Adipocyte (in vitro differentiated cells): ENCODE results near the gene TEP1.
"Not testable (repeated sequence)": the region's sequence is repeated elsewhere in the genome, so short reads cannot be mapped to it uniquely, and the experiment has no call there.

Experiments
- DNase-seq: peaks from one replicate; pipeline ENCODE4 v3.0.0-alpha.2; 2015; ENCODE audit warnings: low read depth
- H3K27me3 ChIP-seq: replicated peaks from 2 replicates; pipeline ENCODE4 v1.7.0; 2013; ENCODE audit warnings: mild to moderate bottlenecking, low read length, moderate library complexity; ENCODE audit not compliant: control insufficient read depth, insufficient read depth
- H3K36me3 ChIP-seq: 2 replicates; pipeline ENCODE4 v1.7.0; 2013; ENCODE audit warnings: low read length, mild to moderate bottlenecking, moderate library complexity; ENCODE audit not compliant: control insufficient read depth, insufficient read depth, severe bottlenecking
- H3K4me1 ChIP-seq: 2 replicates; pipeline ENCODE4 v1.7.0; 2013; ENCODE audit warnings: mild to moderate bottlenecking, low read length, moderate library complexity; ENCODE audit not compliant: control insufficient read depth, insufficient read depth
- H3K4me3 ChIP-seq: 2 replicates; pipeline ENCODE4 v1.7.0; 2013; ENCODE audit warnings: mild to moderate bottlenecking, low read length, moderate library complexity
- H3K9ac ChIP-seq: 2 replicates; pipeline ENCODE4 v1.7.0; 2013; ENCODE audit warnings: mild to moderate bottlenecking, low read length, moderate library complexity
- H3K9me3 ChIP-seq: 2 replicates; pipeline ENCODE4 v1.7.0; 2013; ENCODE audit warnings: mild to moderate bottlenecking, low read length, moderate library complexity; ENCODE audit not compliant: control insufficient read depth

TEP1 gene

GRCh38 chr14:20412876-20413743, at the start of gene TEP1:
TEP1 (minus strand) TSS chr14:20413501; CDS start chr14:20408439, 5,062 bp downstream.
- peaks cover 20% of the 10 kb centered on the region for H3K4me1 ChIP-seq
- peak within 1 kb of the TSS; percentile 91 for H3K4me3 ChIP-seq
- DNase-seq, result peak; percentile 95
- H3K9ac ChIP-seq, result peak within 1 kb of the TSS; percentile 98
- no peaks in the 10 kb centered on the region for H3K9me3 ChIP-seq
- H3K36me3 ChIP-seq, result peaks cover 4% of the 10 kb centered on the region
- H3K27me3 ChIP-seq, result no peaks in the 10 kb centered on the region

- Histone ChIP-seq H3K9me3 (no peaks in the 10 kb centered on the region), H3K27me3 (no peaks in the 10 kb centered on the region), H3K4me1 (peaks cover 36% of the 10 kb centered on the region), H3K36me3 (peaks cover 31% of the 10 kb centered on the region), H3K4me3 (peak within 1 kb of the TSS; percentile 98), H3K9ac (peak within 1 kb of the TSS; percentile 94)
- peak; percentile 100 for DNase-seq
Observed at GRCh38 chr14:20461225-20462141, 48.2 kb upstream of the TEP1 start, which contains the start of gene PIP4P1. PIP4P1 (minus strand) TSS chr14:20461434; CDS start chr14:20461325, 109 bp downstream.

- Histone ChIP-seq H3K36me3 (peaks cover 32% of the 10 kb centered on the region), H3K9me3 (no peaks in the 10 kb centered on the region), H3K4me3 (peak overlapping the region; percentile 98), H3K9ac (peak overlapping the region; percentile 94), H3K27me3 (no peaks in the 10 kb centered on the region), H3K4me1 (peaks cover 40% of the 10 kb centered on the region)
- no peak for DNase-seq
Observed at GRCh38 chr14:20460458-20461224, 47.3 kb upstream of the TEP1 start.

- peak overlapping the region; percentile 94 for H3K9ac ChIP-seq
- no peaks in the 10 kb centered on the region for H3K27me3 ChIP-seq
- H3K36me3 ChIP-seq, result peaks cover 32% of the 10 kb centered on the region
- no peaks in the 10 kb centered on the region for H3K9me3 ChIP-seq
- no peak for DNase-seq
- no peak overlapping the region for H3K4me3 ChIP-seq
- H3K4me1 ChIP-seq, result peaks cover 48% of the 10 kb centered on the region
Observed at GRCh38 chr14:20458031-20458789, 44.9 kb upstream of the TEP1 start.

- peak overlapping the region; percentile 90 for H3K4me3 ChIP-seq
- H3K9ac ChIP-seq, result peak overlapping the region; percentile 94
- peaks cover 35% of the 10 kb centered on the region for H3K36me3 ChIP-seq
- H3K9me3 ChIP-seq, result no peaks in the 10 kb centered on the region
- no peak for DNase-seq
- peaks cover 48% of the 10 kb centered on the region for H3K4me1 ChIP-seq
- H3K27me3 ChIP-seq, result no peaks in the 10 kb centered on the region
Observed at GRCh38 chr14:20456971-20457370, 43.7 kb upstream of the TEP1 start.

GRCh38 chr14:20455355-20456300, 42.3 kb upstream of the TEP1 start:
- peak; percentile 91 for DNase-seq
- peaks cover 42% of the 10 kb centered on the region for H3K36me3 ChIP-seq
- H3K27me3 ChIP-seq, result no peaks in the 10 kb centered on the region

GRCh38 chr14:20454516-20455354, 41.4 kb upstream of the TEP1 start, which contains the start of the genes APEX1 and OSGEP:
APEX1 (plus strand) TSS chr14:20455226; CDS start chr14:20455646, 420 bp downstream.
OSGEP (minus strand) TSS chr14:20454812; CDS start chr14:20454683, 129 bp downstream.
- peak within 1 kb of the TSS; percentile 90 for H3K4me3 ChIP-seq
- H3K36me3 ChIP-seq, result peaks cover 50% of the 10 kb centered on the region
- peak within 1 kb of the TSS; percentile 94 for H3K9ac ChIP-seq
- peaks cover 37% of the 10 kb centered on the region for H3K4me1 ChIP-seq
- DNase-seq, result peak; percentile 100
- H3K27me3 ChIP-seq, result no peaks in the 10 kb centered on the region
- no peaks in the 10 kb centered on the region for H3K9me3 ChIP-seq

More at GRCh38 chr14:20455355-20456300, 42.3 kb upstream of the TEP1 start:
- H3K4me1 ChIP-seq, result peaks cover 46% of the 10 kb centered on the region
- peak overlapping the region; percentile 90 for H3K4me3 ChIP-seq
- peak overlapping the region; percentile 94 for H3K9ac ChIP-seq
- H3K9me3 ChIP-seq, result no peaks in the 10 kb centered on the region

GRCh38 chr14:20452831-20453230, 39.5 kb upstream of the TEP1 start:
- Histone ChIP-seq H3K4me1 (peaks cover 28% of the 10 kb centered on the region), H3K36me3 (peaks cover 52% of the 10 kb centered on the region)
- DNase-seq, H3K27me3 ChIP-seq, H3K9ac ChIP-seq, H3K9me3 ChIP-seq, H3K4me3 ChIP-seq: not testable (repeated sequence)

- DNase-seq, result no peak
- Histone ChIP-seq H3K9ac (no peak overlapping the region), H3K4me3 (no peak overlapping the region), H3K27me3 (no peaks in the 10 kb centered on the region), H3K4me1 (no peaks in the 10 kb centered on the region), H3K36me3 (peaks cover 58% of the 10 kb centered on the region), H3K9me3 (no peaks in the 10 kb centered on the region)
Observed at GRCh38 chr14:20446889-20447288, 33.6 kb upstream of the TEP1 start.
